ENCODE data around the gene EIPR1. TPM values are rescaled to one million over a fixed set of nuclear protein-coding genes. Genes with fewer than 3 reads are reported as not detected.

Gene EIPR1
- total and polyA plus RNA-seq, 2 of the 4 experiments (the other 2 are of a cell fraction) = 46.5 to 67.4 TPM

DNA sequence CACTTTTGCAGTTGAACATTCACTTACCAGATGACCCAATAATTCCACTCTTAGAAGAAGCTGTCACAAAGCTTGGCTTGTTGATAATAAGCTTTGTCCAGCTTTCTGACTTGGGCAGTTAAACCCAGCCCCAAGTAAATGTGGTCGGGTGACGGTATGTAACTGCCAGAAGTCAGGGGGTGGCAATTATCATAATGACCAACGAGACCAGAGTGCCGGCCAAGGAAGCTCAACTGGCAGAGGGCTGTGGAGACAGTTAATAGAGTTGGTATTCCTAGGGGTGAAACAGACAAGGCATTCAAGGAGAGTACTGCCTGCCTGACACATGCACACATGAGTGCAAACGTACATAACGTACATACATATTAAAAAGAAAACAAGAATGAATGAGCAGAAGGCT is 116.7 kb downstream of the EIPR1 start:
- no peak overlapping the region for H2AK5ac ChIP-seq (ENCODE audit: low read depth, low read length)
- no TSS peak for BruUV-seq (replicated peaks)
- no peak overlapping the region for H2AFZ ChIP-seq (replicated peaks; ENCODE audit: low read length, poor library complexity)
- H4K5ac ChIP-seq (ENCODE audit: low read depth, low read length) = no peak overlapping the region
- H3K4me3 ChIP-seq (ENCODE audit: insufficient read depth, low read depth, low read length) = no peak overlapping the region
- H3K14ac ChIP-seq (replicated peaks; ENCODE audit: low read depth, low read length) = no peak overlapping the region
- H3K9me1 ChIP-seq (ENCODE audit: insufficient read depth, low read length) = no peaks in the 10 kb centered on the region
- TF ChIP-seq RFX5 (IDR thresholded peaks at IDR 0.05; ENCODE audit: low read depth, low read length) (no peak), NFE2L2 (IDR thresholded peaks at IDR 0.05; ENCODE audit: low read depth, low read length) (no peak), BHLHE40 (IDR thresholded peaks at IDR 0.05; ENCODE audit: low read depth, low read length) (no peak), CHD1 (IDR thresholded peaks at IDR 0.05; ENCODE audit: low read depth, low read length) (no peak), MAZ (IDR thresholded peaks at IDR 0.05; ENCODE audit: borderline replicate concordance, low read depth, low read length) (no peak), CEBPB (IDR thresholded peaks at IDR 0.05; ENCODE audit: low read depth, low read length) (no peak), POLR2A (IDR thresholded peaks at IDR 0.05; ENCODE audit: low read depth, low read length) (no peak), RAD21 (IDR thresholded peaks at IDR 0.05; ENCODE audit: low read length) (no peak), USF2 (IDR thresholded peaks at IDR 0.05; ENCODE audit: low read depth, low read length) (no peak), MXI1 (IDR thresholded peaks at IDR 0.05; ENCODE audit: borderline replicate concordance, low read depth, low read length) (no peak), CTCF (conservative IDR thresholded peaks at IDR 0.05; ENCODE audit: low read depth, low read length) (no peak), FOS (IDR thresholded peaks at IDR 0.05; ENCODE audit: low read depth, low read length) (no peak), SMC3 (IDR thresholded peaks at IDR 0.05; ENCODE audit: low read depth, low read length) (no peak), RCOR1 (IDR thresholded peaks at IDR 0.05; ENCODE audit: insufficient replicate concordance, low read length) (no peak), MAFK (IDR thresholded peaks at IDR 0.05; ENCODE audit: low read depth, low read length) (no peak)
- TF ChIP-seq, protein P1, sequence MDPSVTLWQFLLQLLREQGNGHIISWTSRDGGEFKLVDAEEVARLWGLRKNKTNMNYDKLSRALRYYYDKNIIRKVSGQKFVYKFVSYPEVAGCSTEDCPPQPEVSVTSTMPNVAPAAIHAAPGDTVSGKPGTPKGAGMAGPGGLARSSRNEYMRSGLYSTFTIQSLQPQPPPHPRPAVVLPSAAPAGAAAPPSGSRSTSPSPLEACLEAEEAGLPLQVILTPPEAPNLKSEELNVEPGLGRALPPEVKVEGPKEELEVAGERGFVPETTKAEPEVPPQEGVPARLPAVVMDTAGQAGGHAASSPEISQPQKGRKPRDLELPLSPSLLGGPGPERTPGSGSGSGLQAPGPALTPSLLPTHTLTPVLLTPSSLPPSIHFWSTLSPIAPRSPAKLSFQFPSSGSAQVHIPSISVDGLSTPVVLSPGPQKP (IDR thresholded peaks at IDR 0.05; ENCODE audit: borderline replicate concordance, low read depth, low read length) = no peak
- H2BK20ac ChIP-seq (ENCODE audit: low read depth, low read length) = no peak overlapping the region
- no peak overlapping the region for H3K4ac ChIP-seq (ENCODE audit: low read depth, low read length)
- H3K9me3 ChIP-seq (ENCODE audit: control insufficient read depth, insufficient read depth, low read length) = no peaks in the 10 kb centered on the region
- peaks cover 3% of the 10 kb centered on the region; the same call in 1 of the 2 replicates for H3K36me3 ChIP-seq (ENCODE audit: control insufficient read depth, insufficient read depth, low read length)
- no peak overlapping the region for H4K8ac ChIP-seq (ENCODE audit: low read depth in 2 of 2, low read length in 2 of 2)
- no peak for ATAC-seq (ENCODE audit: low read depth)
- H2BK120ac ChIP-seq (ENCODE audit: low read depth, low read length) = no peak overlapping the region
- peaks cover 3 to 6% of the 10 kb centered on the region in 2 experiments; a peak in 3 of 4 replicates for H3K79me1 ChIP-seq (ENCODE audit: low read depth in 1 of 2, low read length in 2 of 2)
- no peak overlapping the region for H2AK9ac ChIP-seq (replicated peaks; ENCODE audit: low read depth, low read length, poor library complexity)
- ChIA-PET POLR2A (ENCODE audit: unreplicated experiment) (no interaction called here), CTCF (interaction anchor here (0.6 kb wide), 1 partner anchor 150 kb away, joined by 3 read pairs; no protein-coding TSS in a partner anchor)
- no peak overlapping the region for H3K27ac ChIP-seq (ENCODE audit: insufficient read depth, low read length)
- H2BK15ac ChIP-seq (ENCODE audit: low read depth, low read length) = no peak overlapping the region
- H3K18ac ChIP-seq (ENCODE audit: low read depth, low read length) = no peak overlapping the region
- no peak overlapping the region for H3K9ac ChIP-seq (ENCODE audit: low read depth, low read length)
- WGBS, 2 experiments (ENCODE audit: extremely low coverage in 2 of 2, insufficient read length in 1 of 2) = no CpG with 5 or more reads among the region's 6 CpGs
- no peak overlapping the region for H3K23ac ChIP-seq (ENCODE audit: low read depth, low read length)
- no peak for DNase-seq
- in situ Hi-C loops (cut with MboI; ENCODE audit: low sequenced_read_pairs) = no loop called here
- dilution Hi-C loops (cut with HindIII; ENCODE audit: low sequenced_read_pairs, unreplicated experiment) = no loop called here
- no peaks in the 10 kb centered on the region; the same call in 1 of the 2 replicates for H3K4me1 ChIP-seq (ENCODE audit: control insufficient read depth, insufficient read depth, low read length)
- intact Hi-C loops (cut with micrococcal nuclease) = no loop called here
- no peak overlapping the region; the same call in 1 of the 2 replicates for H3K56ac ChIP-seq (ENCODE audit: extremely low read depth, insufficient read depth, low read length)
- H4K20me1 ChIP-seq (ENCODE audit: insufficient read depth, low read length) = no peaks in the 10 kb centered on the region; the same call in 1 of the 2 replicates
- H3K27me3 ChIP-seq (ENCODE audit: control insufficient read depth, insufficient read depth, low read length) = no peaks in the 10 kb centered on the region
- H2BK5ac ChIP-seq (ENCODE audit: low read depth, low read length, poor library complexity, severe bottlenecking) = no peak overlapping the region
- no peak overlapping the region for H3K4me2 ChIP-seq (ENCODE audit: low read depth, low read length)
- H4K91ac ChIP-seq (ENCODE audit: insufficient read depth, low read depth, low read length) = no peak overlapping the region

Data from IMR-90 (cell line).